Epithelial cell of prostate (primary cell): Measurements from ENCODE around the gene SLC51B.
"Not testable (repeated sequence)": the region's sequence is repeated elsewhere in the genome, so short reads cannot be mapped to it uniquely, and the experiment has no call there.

Experiments
- DNase-seq: peaks from one replicate; pipeline ENCODE4 v3.0.0-alpha.2; 2011; ENCODE audit warnings: low read depth, low spot score
- H3K27ac ChIP-seq: fragments of 450-650 bp; 2 replicates; pipeline ENCODE4 v1.5.1; 2017; ENCODE audit warnings: mild to moderate bottlenecking

The SLC51B gene

GRCh38 chr15:65081758-65082157 lies 36.6 kb downstream of the SLC51B start:
- H3K27ac ChIP-seq, result no peak overlapping the region
- no peak for DNase-seq

DNA sequence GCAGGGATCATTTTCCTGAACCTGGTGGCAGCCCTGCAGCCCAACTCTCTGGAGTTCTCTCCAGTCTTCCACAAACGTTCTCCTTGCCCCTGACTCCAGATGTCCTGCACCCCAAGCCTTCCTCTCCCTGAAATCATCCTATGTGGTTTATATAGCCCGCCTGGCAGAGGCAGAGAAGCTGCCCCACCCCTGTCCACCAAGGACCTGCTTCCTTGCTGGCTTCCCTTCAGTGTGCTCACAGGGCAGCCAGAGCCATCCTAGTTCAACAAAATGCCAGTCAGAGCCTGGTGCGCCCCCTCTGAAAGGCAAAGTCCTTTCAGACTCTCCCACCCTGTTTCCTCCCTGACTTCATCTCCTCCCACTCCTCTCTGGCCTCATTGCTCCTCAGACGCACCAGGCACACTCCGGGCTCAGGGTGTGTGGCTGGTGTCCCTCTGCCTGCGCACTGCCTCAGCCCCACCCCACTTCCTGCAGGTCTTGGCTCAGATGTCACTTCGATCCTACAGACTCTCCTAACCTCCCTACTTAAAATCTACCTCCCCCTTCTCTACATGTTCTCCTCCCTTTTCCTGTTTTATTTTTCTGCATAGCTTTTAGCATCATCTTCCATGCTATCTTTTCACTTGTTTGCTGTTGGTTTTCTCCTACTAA lies 37.2 kb downstream of the SLC51B start:
- no peak overlapping the region for H3K27ac ChIP-seq
- no peak for DNase-seq

GRCh38 chr15:65083262-65083701 lies 38.1 kb downstream of the SLC51B start:
- no peak overlapping the region for H3K27ac ChIP-seq
- no peak for DNase-seq

DNA sequence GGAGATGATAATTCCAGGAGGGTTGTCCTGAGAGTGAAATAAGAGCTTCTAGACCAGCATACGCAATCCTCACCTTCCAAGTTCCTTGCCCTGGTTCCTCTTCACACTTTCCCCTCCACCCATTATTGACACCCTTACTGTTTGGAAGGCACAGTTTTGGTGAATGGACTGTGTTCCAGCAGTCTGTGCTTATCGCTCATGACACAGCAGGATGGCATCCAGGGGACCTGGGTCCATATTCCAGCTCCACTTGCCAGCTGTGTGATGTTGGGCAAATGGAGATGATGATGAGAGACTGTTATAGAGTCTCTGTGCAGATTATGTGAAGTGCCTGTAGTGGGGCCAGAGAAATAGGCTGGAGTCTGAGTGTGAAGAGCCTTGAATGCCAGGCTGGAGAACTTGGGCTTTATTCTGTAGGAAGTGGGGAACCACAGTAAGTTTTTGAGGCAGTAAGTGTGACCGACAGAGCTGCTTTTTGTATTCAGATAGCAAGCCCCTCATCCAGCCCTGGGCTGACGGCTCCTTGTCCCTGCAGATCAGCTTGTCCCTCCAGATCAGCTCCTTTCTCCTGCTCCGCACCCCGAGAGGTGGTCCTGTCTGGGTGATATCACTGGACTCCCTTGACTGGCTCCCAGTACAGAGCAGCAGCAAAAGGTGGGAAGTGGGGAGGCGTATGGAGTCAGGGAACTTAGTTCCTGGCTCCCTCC lies 39.5 kb downstream of the SLC51B start:
- no peak for DNase-seq

DNA sequence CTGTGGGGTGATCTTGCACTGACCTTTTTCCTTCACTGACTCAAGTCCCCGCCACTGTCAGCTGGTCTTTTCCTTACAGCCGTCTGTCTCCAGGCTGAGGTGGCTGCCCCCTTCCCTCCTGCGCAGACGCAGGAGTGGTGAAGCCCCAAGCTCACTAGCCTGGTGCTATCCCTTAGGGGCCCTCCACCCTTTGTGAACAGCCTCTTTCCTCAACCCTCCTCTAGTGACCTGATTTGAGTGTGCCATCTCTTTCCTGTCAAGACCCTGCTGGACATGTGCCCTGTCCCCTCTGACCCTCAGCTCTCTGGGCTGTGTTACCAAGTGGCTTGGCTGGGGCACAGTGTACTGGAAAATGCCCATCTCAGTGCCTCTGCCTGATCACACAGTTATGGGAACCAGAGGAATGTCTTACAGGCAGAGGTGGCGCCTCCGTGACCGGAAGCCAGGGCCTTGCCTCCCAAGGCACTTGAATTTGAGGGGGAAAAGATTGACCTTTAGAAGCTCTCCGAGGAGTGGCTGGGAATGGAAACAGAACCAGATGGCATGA lies 40.1 kb downstream of the SLC51B start:
- H3K27ac ChIP-seq, result no peak overlapping the region
- no peak for DNase-seq

More for the DNA sequence above, 39.5 kb downstream of the SLC51B start:
- no peak overlapping the region for H3K27ac ChIP-seq

- DNase-seq, result no peak
- no peak overlapping the region for H3K27ac ChIP-seq
Observed at GRCh38 chr15:65085990-65086679, 40.9 kb downstream of the SLC51B start.

DNA sequence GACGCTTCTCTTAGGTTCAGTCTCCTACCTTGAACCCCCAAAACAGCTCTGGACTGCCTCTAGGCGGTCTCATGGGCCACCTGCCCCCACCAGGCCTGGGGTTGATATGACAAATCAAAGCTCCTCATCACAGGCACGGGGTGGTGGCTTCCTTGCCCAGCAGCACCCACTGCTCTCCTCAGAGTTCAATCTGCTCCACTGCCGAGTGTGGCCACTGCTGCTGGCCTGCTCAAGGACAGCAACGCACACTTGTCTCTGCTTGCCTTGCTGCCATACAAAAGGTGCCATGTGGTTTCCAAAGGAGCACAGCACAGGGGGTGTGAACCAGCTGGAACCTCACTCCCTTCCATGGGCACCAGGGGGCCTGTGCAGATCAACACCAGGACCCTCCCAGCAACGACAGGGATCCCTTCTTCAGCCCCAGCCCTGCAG lies 41.5 kb downstream of the SLC51B start:
- H3K27ac ChIP-seq, result no peak overlapping the region
- DNase-seq, result no peak

DNA sequence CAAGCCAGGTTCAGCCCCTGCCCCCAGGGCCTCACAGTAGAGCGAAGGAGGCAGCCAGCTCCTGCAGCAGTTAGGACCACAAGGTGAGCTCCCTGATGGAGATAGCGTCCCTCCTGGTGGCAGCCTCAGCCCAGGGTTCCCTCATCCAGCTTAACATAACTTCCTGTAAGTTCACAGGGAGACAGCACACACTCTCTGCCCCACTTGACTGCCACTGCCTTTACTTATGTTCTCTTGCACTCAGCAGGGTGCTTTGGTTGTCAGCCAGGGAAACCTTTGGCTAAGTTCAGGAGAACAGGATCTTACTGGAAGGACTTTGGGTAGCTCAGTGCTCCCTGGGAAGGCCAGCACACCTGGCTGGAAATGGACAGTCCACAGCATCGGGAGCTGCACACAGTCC lies 42.2 kb downstream of the SLC51B start:
- no peak overlapping the region for H3K27ac ChIP-seq
- DNase-seq, result no peak

DNA sequence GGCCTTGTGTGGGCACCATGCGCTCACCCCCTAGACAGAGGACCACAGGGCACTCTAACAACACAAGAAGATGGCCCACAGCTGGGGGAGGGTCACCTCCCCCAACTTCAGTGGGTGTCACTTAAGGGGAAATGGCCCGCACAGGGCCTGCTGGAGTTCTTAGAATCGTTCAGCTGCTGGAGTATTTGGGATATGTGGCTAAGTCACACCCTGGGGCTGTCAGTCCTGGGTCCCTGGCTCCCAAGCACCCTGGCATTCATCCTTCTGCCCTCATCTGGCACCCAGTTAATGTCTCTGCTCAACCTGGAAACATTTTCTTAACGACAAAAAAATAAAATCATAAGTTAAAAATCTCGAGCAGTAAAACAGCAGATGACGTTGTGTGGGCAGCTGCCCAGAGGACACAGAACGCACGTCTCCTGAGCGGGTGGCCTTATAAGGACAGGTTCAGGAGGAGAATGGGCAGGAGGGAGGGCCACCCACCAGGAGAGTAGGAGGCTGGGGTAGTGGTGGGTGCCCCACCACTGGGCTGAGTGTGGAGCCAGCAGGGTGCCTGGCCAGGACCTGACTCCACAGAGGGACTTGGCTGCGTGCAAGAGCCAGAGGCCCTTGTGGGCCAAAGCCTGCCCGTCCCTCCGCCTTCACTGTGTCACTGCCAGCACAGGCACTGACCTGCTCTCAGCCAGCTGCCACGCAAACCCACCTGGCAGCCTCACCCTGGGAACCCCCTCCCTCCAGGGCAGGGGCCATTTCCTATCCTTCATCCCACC lies 42.9 kb downstream of the SLC51B start:
- DNase-seq, result no peak
- no peak overlapping the region for H3K27ac ChIP-seq

GRCh38 chr15:65088643-65089021 lies 43.4 kb downstream of the SLC51B start:
- DNase-seq, result no peak
- no peak overlapping the region for H3K27ac ChIP-seq

DNA sequence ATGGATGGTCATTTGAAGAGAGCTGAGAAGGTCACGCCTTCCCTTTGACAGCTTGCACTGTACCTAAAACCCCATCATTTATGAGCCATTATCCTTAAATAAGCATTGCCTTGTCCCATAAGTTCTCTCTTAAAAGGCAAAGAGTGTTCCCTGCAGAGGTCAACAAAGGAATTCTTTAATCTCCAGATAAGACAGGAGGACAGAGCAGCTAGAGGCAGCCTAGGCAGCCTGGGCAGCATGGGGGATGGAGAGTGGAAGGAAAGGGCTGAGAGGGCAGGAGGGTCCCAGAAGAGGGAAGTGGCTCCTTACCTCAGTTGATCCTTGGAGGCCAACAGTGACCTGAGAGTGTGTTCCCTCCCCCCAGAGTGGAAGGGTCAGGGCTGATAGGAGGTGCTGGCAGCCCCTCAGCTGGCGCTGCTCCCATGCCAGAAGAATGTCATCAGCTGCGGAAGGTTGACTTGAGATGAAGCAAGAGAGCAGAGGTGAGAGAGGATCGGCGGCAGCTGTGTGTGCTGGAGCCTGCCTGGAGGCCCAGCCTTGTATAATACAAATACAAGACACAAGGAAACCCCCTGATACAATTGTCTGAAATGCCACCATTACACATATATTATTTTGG lies 44.1 kb downstream of the SLC51B start:
- H3K27ac ChIP-seq, result no peak overlapping the region
- DNase-seq, result no peak

GRCh38 chr15:65091946-65092770 lies 47.0 kb downstream of the SLC51B start:
- DNase-seq, result no peak
- no peak overlapping the region for H3K27ac ChIP-seq

- no peak overlapping the region for H3K27ac ChIP-seq
Observed at GRCh38 chr15:65092911-65093792, 48.0 kb downstream of the SLC51B start.

GRCh38 chr15:65093793-65094170 lies 48.6 kb downstream of the SLC51B start:
- not testable (repeated sequence) for DNase-seq, H3K27ac ChIP-seq

More at GRCh38 chr15:65092911-65093792, 48.0 kb downstream of the SLC51B start:
- DNase-seq, result no peak

DNA sequence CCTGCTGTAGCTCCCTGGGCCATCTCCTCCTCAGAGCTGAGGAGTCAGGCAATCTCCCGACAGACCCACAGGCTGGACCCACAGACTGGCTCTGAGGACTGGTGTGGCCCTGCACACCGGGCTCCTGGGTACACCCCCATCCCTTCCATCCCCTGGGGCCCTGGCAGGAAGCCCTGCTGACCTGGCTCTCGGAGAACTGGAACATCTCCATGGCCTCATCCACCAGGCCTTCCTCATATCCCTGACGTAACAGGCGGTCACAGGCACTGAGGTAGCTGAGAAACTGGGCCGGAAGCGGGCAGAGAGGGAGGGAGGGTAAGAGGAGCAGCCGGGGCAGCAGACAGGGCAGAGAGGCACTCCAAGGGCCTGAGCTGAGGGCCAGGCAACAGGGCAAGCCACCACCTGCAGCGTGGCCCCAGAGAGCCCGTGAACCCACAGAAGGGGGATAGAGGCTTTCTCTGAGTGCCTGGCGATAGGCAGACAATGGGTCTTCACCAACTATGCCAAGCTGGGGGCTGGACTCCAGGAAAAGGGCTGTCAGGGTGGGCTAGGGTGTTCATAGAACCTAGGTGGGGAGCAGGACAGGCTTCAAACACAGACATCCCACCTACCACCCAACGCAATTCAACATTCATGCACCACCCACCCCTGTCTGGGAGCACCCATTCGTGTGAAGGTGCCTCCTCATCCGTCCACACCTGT lies 49.3 kb downstream of the SLC51B start:
- DNase-seq, result no peak

GRCh38 chr15:65095011-65095746 lies 50.0 kb downstream of the SLC51B start:
- H3K27ac ChIP-seq, result no peak overlapping the region
- DNase-seq, result no peak

More for the DNA sequence above, 49.3 kb downstream of the SLC51B start:
- H3K27ac ChIP-seq, result no peak overlapping the region

GRCh38 chr15:65095747-65096104 lies 50.5 kb downstream of the SLC51B start:
- no peak overlapping the region for H3K27ac ChIP-seq
- no peak for DNase-seq
